ENCODE results near the gene CROCC.

Gene CROCC

DNA sequence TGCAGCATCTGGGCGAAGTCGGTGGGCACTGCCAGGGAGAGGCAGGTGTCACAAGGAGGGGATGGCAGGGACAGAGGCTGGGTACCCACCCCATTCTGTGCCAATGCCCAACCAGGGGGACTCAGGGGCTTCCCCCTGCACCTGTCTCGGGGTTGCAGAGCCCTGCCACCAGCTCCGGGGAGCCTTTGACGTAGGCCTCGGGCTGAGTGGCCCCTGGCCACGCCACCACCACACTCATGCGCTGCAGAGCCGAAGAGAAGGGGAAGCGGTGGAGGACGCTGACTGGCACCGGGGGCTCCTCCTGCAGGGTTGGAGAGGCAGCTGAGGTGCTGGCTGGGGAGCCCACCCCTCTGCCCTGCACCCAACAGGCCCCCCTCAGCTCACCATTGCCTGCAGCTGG lies 70.4 kb downstream of the CROCC start:
- TF ChIP-seq, protein P1, sequence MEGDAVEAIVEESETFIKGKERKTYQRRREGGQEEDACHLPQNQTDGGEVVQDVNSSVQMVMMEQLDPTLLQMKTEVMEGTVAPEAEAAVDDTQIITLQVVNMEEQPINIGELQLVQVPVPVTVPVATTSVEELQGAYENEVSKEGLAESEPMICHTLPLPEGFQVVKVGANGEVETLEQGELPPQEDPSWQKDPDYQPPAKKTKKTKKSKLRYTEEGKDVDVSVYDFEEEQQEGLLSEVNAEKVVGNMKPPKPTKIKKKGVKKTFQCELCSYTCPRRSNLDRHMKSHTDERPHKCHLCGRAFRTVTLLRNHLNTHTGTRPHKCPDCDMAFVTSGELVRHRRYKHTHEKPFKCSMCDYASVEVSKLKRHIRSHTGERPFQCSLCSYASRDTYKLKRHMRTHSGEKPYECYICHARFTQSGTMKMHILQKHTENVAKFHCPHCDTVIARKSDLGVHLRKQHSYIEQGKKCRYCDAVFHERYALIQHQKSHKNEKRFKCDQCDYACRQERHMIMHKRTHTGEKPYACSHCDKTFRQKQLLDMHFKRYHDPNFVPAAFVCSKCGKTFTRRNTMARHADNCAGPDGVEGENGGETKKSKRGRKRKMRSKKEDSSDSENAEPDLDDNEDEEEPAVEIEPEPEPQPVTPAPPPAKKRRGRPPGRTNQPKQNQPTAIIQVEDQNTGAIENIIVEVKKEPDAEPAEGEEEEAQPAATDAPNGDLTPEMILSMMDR (IDR thresholded peaks at IDR 0.05; ENCODE audit: control insufficient read depth, insufficient read depth, low read depth, low read length, missing control alignments): no peak
- no peak overlapping the region for H3K4me3 ChIP-seq (ENCODE audit: control insufficient read depth, low read depth, low read length)
- no peak for DNase-seq (ENCODE audit: low read depth)

DNA sequence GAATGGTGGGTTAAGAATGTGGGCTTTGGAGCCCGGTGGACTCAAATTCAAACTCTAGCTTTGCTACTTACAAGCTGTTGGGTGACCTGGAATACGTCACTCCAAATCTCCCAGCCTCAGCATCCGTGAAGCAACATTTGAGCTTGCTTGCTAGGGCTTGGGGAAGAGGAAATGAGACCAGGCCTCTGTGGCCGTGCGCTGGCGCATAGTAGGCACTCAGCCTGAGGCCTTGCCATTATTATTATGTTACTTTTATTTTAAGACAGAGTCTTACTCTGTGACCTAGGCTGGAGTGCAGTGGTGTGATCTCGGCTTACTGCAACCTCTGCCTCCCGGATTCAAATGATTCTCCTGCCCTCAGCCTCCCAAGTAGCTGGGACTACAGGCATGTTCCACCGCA lies 70.9 kb downstream of the CROCC start:
- TF ChIP-seq, protein P1 (IDR thresholded peaks at IDR 0.05; ENCODE audit: control insufficient read depth, insufficient read depth, low read depth, low read length, missing control alignments): no peak

DNA sequence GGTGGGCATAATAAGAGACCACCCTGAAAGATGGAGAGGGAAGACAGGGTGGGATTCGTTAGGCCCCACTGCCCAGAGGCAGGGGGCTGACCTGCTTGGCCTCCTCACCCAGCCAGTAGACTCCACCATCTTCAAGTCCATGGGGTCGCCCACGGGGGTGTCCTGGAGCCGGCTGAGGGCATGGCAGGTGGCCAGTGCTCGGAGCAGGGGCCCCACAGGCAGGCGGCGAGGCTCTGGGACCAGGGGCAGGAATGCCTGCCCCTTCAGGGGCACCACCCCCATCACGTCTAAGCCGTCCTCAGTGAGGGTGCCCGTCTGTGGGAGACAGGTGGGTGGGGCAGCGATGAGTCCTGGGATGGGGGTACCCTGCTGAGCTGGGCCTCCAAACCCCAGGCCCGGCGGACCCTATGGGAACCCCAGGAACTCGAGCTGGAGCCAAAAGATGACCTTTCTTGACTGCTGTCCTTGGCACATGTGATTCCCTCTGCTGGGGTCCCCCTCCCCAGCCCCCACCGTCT lies 71.8 kb downstream of the CROCC start:
- TF ChIP-seq, protein P1 (IDR thresholded peaks at IDR 0.05; ENCODE audit: control insufficient read depth, insufficient read depth, low read depth, low read length, missing control alignments): no peak
- H3K4me3 ChIP-seq (ENCODE audit: control insufficient read depth, low read depth, low read length): no peak overlapping the region
- DNase-seq (ENCODE audit: low read depth): no peak

More for the DNA sequence above, 70.9 kb downstream of the CROCC start:
- H3K4me3 ChIP-seq (ENCODE audit: control insufficient read depth, low read depth, low read length): no peak overlapping the region
- no peak for DNase-seq (ENCODE audit: low read depth)

DNA sequence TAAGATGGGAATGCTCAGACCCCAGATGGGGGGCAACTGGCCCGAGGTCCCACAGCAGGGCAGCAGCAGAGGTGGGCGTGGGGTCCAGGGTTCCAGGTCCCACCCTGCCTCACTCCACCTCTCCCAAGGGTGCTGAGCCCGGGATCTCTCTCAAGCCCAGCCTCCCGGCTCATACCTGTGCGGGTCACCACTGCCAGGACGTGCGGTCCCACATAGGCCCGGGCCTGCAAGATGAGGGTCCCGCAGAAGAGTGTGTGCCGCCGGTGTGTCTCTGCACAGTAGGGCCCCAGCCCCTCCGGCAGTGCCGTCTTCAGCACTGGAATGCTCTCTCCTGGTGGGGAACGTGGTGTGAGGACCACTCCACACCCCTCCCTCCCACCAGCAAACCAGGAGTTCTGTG lies 75.1 kb downstream of the CROCC start:
- H3K4me3 ChIP-seq (ENCODE audit: control insufficient read depth, low read depth, low read length): no peak overlapping the region
- DNase-seq (ENCODE audit: low read depth): no peak
- TF ChIP-seq, protein P1 (IDR thresholded peaks at IDR 0.05; ENCODE audit: control insufficient read depth, insufficient read depth, low read depth, low read length, missing control alignments): no peak

DNA sequence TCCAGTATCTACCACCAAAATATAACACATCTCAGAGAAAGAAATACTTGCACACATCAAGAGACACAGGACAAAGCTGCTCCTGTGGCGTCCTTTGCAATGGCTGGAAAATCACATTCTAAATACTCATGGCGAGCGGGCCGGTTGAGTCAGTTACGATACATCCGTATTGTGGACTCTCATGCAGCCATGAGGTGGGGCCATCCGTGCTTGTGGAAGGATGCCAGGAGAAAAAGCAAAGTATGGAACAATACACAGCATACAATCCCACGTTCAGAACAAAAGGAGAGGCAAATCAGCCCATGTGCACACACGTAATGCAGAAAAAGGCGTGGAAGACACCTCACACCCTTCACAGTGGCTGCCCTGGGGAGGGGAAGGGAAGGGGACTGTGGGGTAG lies 76.9 kb downstream of the CROCC start:
- H3K4me3 ChIP-seq (ENCODE audit: control insufficient read depth, low read depth, low read length): no peak overlapping the region
- TF ChIP-seq, protein P1 (IDR thresholded peaks at IDR 0.05; ENCODE audit: control insufficient read depth, insufficient read depth, low read depth, low read length, missing control alignments): no peak
- DNase-seq (ENCODE audit: low read depth): no peak

DNA sequence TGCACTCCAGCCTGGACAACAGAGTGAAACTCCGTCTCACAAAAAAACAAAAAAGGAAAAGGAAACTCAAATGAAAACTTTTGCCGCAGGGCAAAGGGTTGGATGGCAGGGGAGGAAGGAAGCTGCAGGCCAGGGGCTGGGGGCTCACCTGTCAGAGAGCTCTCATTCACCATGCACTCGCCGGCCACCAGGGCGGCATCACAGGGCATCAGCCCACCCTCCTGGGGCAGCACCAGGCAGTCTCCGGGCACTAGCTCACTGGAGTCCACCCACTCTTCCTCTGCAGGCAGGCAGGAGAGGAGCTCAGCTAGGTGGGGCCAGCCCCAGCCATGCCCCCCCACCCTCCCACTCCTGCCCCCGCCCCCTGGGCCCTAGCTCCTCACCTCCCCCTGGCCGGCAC lies 78.1 kb downstream of the CROCC start:
- TF ChIP-seq, protein P1 (IDR thresholded peaks at IDR 0.05; ENCODE audit: control insufficient read depth, insufficient read depth, low read depth, low read length, missing control alignments): no peak
- H3K4me3 ChIP-seq (ENCODE audit: control insufficient read depth, low read depth, low read length): no peak overlapping the region
- no peak for DNase-seq (ENCODE audit: low read depth)
